NB4 (cell line): ENCODE data around the gene FXYD2.

Experiments
- MYC ChIP-seq: IDR thresholded peaks from 2 replicates; pipeline ENCODE4 v1.6.1; 2011; ENCODE audit warnings: low read depth, low read length
- POLR2A ChIP-seq: IDR thresholded peaks from 2 replicates; pipeline ENCODE4 v1.6.1; 2011; ENCODE audit warnings: mild to moderate bottlenecking; ENCODE audit not compliant: insufficient read length; ENCODE audit errors: extremely low read depth
- TF ChIP-seq, protein P1 (sequence below): IDR thresholded peaks from one replicate; pipeline ENCODE4 v1.5.1; 2012; ENCODE audit warnings: low read depth, low read length
- TF ChIP-seq, protein P2 (sequence below): IDR thresholded peaks from 2 replicates; pipeline ENCODE4 v1.6.1; 2011; ENCODE audit warnings: low read depth, low read length

GRCh38 chr11:117821431-117821830 is 3.1 kb downstream of the FXYD2 start:
- TF ChIP-seq, protein P1, sequence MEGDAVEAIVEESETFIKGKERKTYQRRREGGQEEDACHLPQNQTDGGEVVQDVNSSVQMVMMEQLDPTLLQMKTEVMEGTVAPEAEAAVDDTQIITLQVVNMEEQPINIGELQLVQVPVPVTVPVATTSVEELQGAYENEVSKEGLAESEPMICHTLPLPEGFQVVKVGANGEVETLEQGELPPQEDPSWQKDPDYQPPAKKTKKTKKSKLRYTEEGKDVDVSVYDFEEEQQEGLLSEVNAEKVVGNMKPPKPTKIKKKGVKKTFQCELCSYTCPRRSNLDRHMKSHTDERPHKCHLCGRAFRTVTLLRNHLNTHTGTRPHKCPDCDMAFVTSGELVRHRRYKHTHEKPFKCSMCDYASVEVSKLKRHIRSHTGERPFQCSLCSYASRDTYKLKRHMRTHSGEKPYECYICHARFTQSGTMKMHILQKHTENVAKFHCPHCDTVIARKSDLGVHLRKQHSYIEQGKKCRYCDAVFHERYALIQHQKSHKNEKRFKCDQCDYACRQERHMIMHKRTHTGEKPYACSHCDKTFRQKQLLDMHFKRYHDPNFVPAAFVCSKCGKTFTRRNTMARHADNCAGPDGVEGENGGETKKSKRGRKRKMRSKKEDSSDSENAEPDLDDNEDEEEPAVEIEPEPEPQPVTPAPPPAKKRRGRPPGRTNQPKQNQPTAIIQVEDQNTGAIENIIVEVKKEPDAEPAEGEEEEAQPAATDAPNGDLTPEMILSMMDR: no peak
- TF ChIP-seq POLR2A (no peak), MYC (no peak)
- TF ChIP-seq, protein P2, sequence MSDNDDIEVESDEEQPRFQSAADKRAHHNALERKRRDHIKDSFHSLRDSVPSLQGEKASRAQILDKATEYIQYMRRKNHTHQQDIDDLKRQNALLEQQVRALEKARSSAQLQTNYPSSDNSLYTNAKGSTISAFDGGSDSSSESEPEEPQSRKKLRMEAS: no peak
